Ishikawa (cell line): ENCODE measurements around the gene MOGAT1.

ENCODE experiments used
- CEBPB ChIP-seq: IDR thresholded peaks from 2 replicates; pipeline ENCODE4 v1.6.1; 2012
- CREB1 ChIP-seq: IDR thresholded peaks from 2 replicates; pipeline ENCODE4 v1.6.1; 2012; ENCODE audit warnings: low read depth
- EGR1 ChIP-seq: IDR thresholded peaks from 2 replicates; pipeline ENCODE4 v1.6.1; 2012
- EP300 ChIP-seq: IDR thresholded peaks from 2 replicates; pipeline ENCODE4 v1.6.1; 2012; ENCODE audit warnings: borderline replicate concordance
- FOXM1 ChIP-seq: IDR thresholded peaks from 2 replicates; pipeline ENCODE4 v1.6.1; 2012; ENCODE audit warnings: low read depth, borderline replicate concordance
- NFIC ChIP-seq: IDR thresholded peaks from 2 replicates; pipeline ENCODE4 v1.6.1; 2012
- RAD21 ChIP-seq: IDR thresholded peaks from 2 replicates; pipeline ENCODE4 v1.6.1; 2012; ENCODE audit warnings: low read depth
- TAF1 ChIP-seq: IDR thresholded peaks from 2 replicates; pipeline ENCODE4 v1.6.1; 2012; ENCODE audit warnings: low read depth, mild to moderate bottlenecking
- TCF12 ChIP-seq: IDR thresholded peaks from 2 replicates; pipeline ENCODE4 v1.6.1; 2012; ENCODE audit warnings: low read depth
- TEAD4 ChIP-seq: IDR thresholded peaks from 2 replicates; pipeline ENCODE4 v1.6.1; 2012
- YY1 ChIP-seq: IDR thresholded peaks from 2 replicates; pipeline ENCODE4 v1.6.1; 2012; ENCODE audit warnings: low read depth
- ZBTB7A ChIP-seq: IDR thresholded peaks from 2 replicates; pipeline ENCODE4 v1.6.1; 2012; ENCODE audit warnings: low read depth
- TF ChIP-seq, protein P1 (sequence below): IDR thresholded peaks from 2 replicates; pipeline ENCODE4 v1.6.1; 2012
- TF ChIP-seq, protein P2 (sequence below): IDR thresholded peaks from 2 replicates; pipeline ENCODE4 v1.6.1; 2012; ENCODE audit warnings: low read depth, mild to moderate bottlenecking
- TF ChIP-seq, protein P3 (sequence below): IDR thresholded peaks from 2 replicates; pipeline ENCODE4 v1.6.1; 2012

The MOGAT1 gene

DNA sequence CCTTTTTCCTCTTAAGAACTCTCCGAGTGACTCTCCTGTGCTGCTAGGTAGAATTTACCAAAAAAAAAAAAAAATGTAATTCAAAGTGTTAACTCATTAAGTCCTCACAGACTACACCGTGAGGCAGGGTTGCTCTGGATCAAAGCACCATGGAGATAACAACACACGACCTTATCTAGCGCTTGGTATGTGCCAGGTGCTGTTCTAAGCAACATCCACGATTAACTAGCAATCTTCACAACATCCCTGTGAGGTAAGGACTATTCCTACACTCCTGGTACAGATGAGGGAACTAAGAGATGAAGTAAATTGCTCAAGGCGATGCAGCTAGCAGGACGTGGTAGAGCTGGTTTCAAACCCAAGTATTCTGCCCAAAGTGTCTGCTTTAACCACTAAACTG lies 1.8 kb downstream of the MOGAT1 start:
- no peak for TF ChIP-seq FOXM1
- TF ChIP-seq EGR1, result no peak
- no peak for TF ChIP-seq NFIC

DNA sequence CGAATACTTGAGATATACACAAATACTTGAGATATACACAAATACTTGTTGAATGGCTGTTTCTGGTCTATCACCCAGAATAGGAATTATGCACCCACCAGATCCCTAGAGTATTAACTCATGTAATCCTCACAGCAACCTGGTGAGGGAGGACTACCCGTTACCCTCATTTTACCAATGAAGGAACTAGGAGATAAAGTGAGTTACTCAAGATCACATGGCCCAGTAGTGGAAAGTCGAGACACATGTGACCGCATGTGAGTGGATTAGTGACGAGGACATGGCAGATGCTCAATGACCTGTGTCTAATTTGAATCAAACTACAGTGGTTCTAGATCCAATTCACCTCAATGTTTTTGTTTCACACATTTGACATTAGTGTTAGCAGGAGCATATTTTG lies 2.4 kb downstream of the MOGAT1 start:
- no peak for TF ChIP-seq NFIC
- TF ChIP-seq, protein P1, sequence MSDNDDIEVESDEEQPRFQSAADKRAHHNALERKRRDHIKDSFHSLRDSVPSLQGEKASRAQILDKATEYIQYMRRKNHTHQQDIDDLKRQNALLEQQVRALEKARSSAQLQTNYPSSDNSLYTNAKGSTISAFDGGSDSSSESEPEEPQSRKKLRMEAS, result no peak
- no peak for TF ChIP-seq FOXM1
- TF ChIP-seq TEAD4, result no peak
- no peak for TF ChIP-seq TAF1
- TF ChIP-seq EP300, result no peak
- no peak for TF ChIP-seq EGR1
- TF ChIP-seq TCF12, result no peak
- TF ChIP-seq, protein P2, sequence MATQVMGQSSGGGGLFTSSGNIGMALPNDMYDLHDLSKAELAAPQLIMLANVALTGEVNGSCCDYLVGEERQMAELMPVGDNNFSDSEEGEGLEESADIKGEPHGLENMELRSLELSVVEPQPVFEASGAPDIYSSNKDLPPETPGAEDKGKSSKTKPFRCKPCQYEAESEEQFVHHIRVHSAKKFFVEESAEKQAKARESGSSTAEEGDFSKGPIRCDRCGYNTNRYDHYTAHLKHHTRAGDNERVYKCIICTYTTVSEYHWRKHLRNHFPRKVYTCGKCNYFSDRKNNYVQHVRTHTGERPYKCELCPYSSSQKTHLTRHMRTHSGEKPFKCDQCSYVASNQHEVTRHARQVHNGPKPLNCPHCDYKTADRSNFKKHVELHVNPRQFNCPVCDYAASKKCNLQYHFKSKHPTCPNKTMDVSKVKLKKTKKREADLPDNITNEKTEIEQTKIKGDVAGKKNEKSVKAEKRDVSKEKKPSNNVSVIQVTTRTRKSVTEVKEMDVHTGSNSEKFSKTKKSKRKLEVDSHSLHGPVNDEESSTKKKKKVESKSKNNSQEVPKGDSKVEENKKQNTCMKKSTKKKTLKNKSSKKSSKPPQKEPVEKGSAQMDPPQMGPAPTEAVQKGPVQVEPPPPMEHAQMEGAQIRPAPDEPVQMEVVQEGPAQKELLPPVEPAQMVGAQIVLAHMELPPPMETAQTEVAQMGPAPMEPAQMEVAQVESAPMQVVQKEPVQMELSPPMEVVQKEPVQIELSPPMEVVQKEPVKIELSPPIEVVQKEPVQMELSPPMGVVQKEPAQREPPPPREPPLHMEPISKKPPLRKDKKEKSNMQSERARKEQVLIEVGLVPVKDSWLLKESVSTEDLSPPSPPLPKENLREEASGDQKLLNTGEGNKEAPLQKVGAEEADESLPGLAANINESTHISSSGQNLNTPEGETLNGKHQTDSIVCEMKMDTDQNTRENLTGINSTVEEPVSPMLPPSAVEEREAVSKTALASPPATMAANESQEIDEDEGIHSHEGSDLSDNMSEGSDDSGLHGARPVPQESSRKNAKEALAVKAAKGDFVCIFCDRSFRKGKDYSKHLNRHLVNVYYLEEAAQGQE, result no peak
- no peak for TF ChIP-seq CEBPB
- no peak for TF ChIP-seq RAD21
- TF ChIP-seq, protein P3, sequence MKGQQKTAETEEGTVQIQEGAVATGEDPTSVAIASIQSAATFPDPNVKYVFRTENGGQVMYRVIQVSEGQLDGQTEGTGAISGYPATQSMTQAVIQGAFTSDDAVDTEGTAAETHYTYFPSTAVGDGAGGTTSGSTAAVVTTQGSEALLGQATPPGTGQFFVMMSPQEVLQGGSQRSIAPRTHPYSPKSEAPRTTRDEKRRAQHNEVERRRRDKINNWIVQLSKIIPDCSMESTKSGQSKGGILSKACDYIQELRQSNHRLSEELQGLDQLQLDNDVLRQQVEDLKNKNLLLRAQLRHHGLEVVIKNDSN, result no peak
- TF ChIP-seq CREB1, result no peak
- no peak for TF ChIP-seq ZBTB7A

DNA sequence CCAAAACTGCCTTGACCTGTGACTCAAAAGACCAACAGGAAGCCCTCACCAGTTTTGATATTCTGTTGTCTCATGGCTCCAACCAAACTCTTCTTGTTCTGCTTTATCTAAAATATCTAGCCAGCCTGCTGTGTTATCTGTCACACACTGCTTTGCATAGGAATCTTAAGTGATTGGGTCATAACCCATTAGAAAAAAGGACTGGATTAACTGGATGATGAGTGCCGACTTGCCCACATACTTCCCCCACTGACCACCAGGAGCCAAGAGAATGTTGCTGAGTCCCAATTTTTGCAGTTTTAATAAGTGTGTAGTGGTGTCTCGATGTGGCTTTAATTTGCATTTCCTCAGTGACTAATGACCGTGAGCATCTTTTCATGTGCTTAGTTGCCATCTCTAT lies 6.5 kb downstream of the MOGAT1 start:
- TF ChIP-seq EP300, result no peak
- no peak for TF ChIP-seq TCF12
- TF ChIP-seq NFIC, result no peak
- TF ChIP-seq, protein P2, result no peak
- TF ChIP-seq CREB1, result no peak
- TF ChIP-seq ZBTB7A, result no peak
- TF ChIP-seq, protein P3, result no peak
- no peak for TF ChIP-seq FOXM1
- no peak for TF ChIP-seq YY1
- TF ChIP-seq TEAD4, result no peak
- TF ChIP-seq, protein P1, result no peak
- TF ChIP-seq CEBPB, result no peak
- no peak for TF ChIP-seq RAD21
- no peak for TF ChIP-seq TAF1
- no peak for TF ChIP-seq EGR1

DNA sequence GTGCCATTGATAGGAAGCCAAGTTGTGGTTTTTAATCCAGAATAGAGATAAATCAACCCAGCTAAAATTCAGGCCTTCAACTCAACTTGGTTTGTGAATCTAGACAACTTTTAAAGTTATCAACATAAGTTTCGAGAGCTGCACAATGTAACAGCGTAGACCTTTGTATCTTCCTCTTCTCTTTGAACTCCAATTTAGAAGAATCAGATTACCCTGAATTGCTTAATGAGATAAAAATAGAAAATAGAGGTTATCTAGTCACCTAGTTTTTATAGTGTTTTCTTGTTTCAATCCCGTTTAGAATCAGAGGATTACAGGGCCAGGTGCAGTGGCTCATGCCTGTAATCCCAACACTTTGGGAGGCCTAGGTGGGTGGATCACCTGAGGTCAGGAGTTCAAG lies 12.3 kb downstream of the MOGAT1 start:
- TF ChIP-seq RAD21 (no peak), TEAD4 (no peak), NFIC (no peak), TAF1 (no peak)

DNA sequence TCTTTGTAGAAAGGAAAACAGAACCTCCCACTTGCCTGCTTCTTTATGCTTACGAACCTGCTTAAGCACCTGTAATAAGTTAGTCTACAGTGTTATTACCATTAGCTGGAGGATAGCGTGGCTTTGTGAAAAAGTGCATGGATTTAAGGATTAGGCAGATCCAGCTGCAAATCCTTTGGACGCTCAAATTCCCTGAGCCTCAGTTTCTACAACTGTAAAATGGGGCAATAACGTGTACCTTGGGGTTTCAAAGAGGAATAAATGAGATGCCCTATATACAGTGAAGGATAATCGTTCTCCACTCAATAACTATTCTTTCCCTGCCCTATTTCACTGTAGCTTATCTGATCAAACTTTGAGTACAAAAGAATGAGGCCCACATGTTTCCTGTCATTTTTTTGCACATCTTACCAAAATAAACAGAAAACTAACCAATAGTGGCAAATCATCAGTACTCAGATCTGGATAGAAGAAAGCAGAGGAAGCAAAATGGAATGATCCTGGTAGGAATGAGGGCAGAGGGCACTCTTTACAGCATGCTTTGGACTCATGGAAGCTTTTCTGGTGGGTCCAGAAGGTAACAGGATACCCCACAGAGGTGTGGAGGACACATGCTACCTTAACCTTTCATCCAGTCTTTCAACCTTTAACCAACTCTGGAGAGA lies 14.8 kb downstream of the MOGAT1 start:
- no peak for TF ChIP-seq CEBPB
- no peak for TF ChIP-seq TEAD4
- no peak for TF ChIP-seq TCF12
- no peak for TF ChIP-seq EP300
- TF ChIP-seq, protein P3, result no peak
- TF ChIP-seq, protein P1, result no peak
- no peak for TF ChIP-seq YY1
- no peak for TF ChIP-seq RAD21
- TF ChIP-seq TAF1, result no peak
- no peak for TF ChIP-seq EGR1

DNA sequence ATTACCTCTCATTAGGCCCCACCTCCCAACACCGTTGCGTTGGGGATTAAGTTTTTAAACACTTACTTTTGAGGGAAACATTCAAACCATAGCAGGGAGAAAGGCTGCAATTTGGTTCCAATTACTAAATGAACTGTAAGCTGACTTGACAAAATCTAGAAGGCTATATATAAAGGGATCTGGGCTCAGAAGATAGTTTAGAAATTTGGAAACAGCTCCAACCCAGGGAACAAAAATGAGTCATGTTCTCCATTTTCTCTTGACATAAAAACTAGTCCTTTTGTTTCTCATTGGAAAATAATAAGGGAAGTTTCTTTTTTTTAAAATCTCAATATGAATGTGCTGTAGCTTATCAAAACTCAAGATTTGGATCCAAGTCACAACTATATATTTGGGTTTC lies 17.5 kb downstream of the MOGAT1 start:
- TF ChIP-seq EGR1, result no peak
- no peak for TF ChIP-seq TEAD4
- no peak for TF ChIP-seq TCF12
- no peak for TF ChIP-seq EP300
- TF ChIP-seq RAD21, result no peak
- TF ChIP-seq FOXM1, result no peak
- TF ChIP-seq, protein P2, result no peak
- TF ChIP-seq YY1, result no peak
- no peak for TF ChIP-seq NFIC
- TF ChIP-seq, protein P3, result no peak
- TF ChIP-seq TAF1, result no peak
- no peak for TF ChIP-seq CREB1
- TF ChIP-seq, protein P1, result no peak
- no peak for TF ChIP-seq ZBTB7A
- TF ChIP-seq CEBPB, result no peak
